ENCODE data around the gene RAF1.

DNA sequence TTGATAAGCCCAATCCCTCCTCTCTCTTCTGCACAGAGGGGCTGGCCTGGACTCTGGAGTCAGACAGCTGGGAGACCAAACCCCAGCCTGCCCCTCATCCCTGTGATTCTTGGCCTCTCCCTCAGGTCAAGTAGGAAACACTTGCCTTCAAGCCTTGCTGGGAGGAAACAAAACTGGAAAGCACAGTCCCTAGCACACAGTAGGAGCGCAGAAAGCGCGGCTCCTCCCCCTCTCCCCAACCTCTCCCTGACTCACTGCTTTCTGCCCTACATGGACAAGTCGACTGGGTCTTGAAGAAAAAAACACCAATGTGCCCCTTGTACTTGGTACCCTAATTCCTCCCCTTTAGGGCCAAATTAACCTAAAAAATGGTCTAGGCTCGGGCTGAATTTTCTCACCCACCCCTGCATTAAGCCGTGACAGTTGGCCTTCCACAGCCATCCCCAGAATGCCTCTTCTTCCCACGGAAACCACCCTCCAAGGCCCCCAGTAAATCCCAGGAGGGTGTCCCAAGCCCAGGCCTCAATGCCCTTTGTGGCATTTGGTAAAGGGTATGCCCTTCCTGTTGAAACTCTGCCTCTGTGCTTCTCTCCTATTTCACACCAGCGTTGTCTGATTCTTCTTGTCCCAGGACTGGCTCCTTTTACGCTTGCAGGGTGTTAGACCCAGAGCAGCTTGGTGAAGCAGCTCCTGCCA lies 11.3 kb upstream of the RAF1 start:
- TF ChIP-seq, protein P1, sequence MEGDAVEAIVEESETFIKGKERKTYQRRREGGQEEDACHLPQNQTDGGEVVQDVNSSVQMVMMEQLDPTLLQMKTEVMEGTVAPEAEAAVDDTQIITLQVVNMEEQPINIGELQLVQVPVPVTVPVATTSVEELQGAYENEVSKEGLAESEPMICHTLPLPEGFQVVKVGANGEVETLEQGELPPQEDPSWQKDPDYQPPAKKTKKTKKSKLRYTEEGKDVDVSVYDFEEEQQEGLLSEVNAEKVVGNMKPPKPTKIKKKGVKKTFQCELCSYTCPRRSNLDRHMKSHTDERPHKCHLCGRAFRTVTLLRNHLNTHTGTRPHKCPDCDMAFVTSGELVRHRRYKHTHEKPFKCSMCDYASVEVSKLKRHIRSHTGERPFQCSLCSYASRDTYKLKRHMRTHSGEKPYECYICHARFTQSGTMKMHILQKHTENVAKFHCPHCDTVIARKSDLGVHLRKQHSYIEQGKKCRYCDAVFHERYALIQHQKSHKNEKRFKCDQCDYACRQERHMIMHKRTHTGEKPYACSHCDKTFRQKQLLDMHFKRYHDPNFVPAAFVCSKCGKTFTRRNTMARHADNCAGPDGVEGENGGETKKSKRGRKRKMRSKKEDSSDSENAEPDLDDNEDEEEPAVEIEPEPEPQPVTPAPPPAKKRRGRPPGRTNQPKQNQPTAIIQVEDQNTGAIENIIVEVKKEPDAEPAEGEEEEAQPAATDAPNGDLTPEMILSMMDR (IDR thresholded peaks at IDR 0.05; ENCODE audit: extremely low read depth in 1 of 2, insufficient read depth in 1 of 2, low read depth in 1 of 2, low read length in 2 of 2): no peak
- no peak for TF ChIP-seq POLR2AphosphoS5 (IDR thresholded peaks at IDR 0.05; ENCODE audit: insufficient read depth, low read depth, low read length)
- no peak for TF ChIP-seq EZH2 (IDR thresholded peaks at IDR 0.05; ENCODE audit: borderline replicate concordance, low read depth, low read length, severe bottlenecking)
- no peak for TF ChIP-seq POLR2A (IDR thresholded peaks at IDR 0.05; ENCODE audit: low read depth, low read length)
- TF ChIP-seq FOS (IDR thresholded peaks at IDR 0.05; ENCODE audit: borderline replicate concordance, insufficient read depth, low read length): no peak
- TF ChIP-seq, protein P2, sequence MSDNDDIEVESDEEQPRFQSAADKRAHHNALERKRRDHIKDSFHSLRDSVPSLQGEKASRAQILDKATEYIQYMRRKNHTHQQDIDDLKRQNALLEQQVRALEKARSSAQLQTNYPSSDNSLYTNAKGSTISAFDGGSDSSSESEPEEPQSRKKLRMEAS (IDR thresholded peaks at IDR 0.05; ENCODE audit: insufficient read depth, insufficient read length): no peak
- TF ChIP-seq MYC (IDR thresholded peaks at IDR 0.05; ENCODE audit: low read depth, low read length): no peak
- no peak for TF ChIP-seq JUN (IDR thresholded peaks at IDR 0.05; ENCODE audit: borderline replicate concordance, insufficient read depth, insufficient read length, low read depth)

All from endothelial cell of umbilical vein (primary cell).